Spinal cord (tissue), 10 donors: ENCODE measurements around the gene CCDC88C. TPM values are rescaled to one million over a fixed set of nuclear protein-coding genes. Genes with fewer than 3 reads are reported as not detected.

ENCODE experiments used
- DNase-seq, 6 donors: peaks; one replicate each; pipeline versions ENCODE4 v3.0.0 to v3.0.0-alpha.2; 2013 to 2015; ENCODE audit warnings: low spot score in 6 of 6, low read depth in 4 of 6
- H3K27ac ChIP-seq: one replicate; pipeline ENCODE4 v1.5.1; 2013; ENCODE audit warnings: low read depth, low read length, control low read depth
- H3K27me3 ChIP-seq: one replicate; pipeline ENCODE4 v1.6.1; 2013; ENCODE audit warnings: low read length; ENCODE audit not compliant: control insufficient read depth, insufficient read depth
- H3K36me3 ChIP-seq: one replicate; pipeline ENCODE4 v1.6.1; 2013; ENCODE audit warnings: low read length; ENCODE audit not compliant: control insufficient read depth, insufficient read depth
- H3K4me1 ChIP-seq: one replicate; pipeline ENCODE4 v1.6.1; 2013; ENCODE audit warnings: low read length; ENCODE audit not compliant: control insufficient read depth, insufficient read depth
- H3K4me3 ChIP-seq: one replicate; pipeline ENCODE4 v1.5.1; 2013; ENCODE audit warnings: low read depth, low read length, control low read depth
- H3K9me3 ChIP-seq: one replicate; pipeline ENCODE4 v1.6.1; 2013; ENCODE audit warnings: low read length; ENCODE audit not compliant: control insufficient read depth, insufficient read depth
- WGBS: methylation state at CpG from one replicate; pipeline ENCODE4 v1.1.5; 2013; ENCODE audit warnings: missing lambda C conversion rate; ENCODE audit not compliant: insufficient coverage; 5-methylcytosine and 5-hydroxymethylcytosine counted together
- polyA plus RNA-seq, 2 donors: library from polyadenylated mRNA; unstranded; fragments of 120-200 nt; gene quantifications; one replicate each; pipeline ENCODE4 v1.2.1, GENCODE V29; 2013; ENCODE audit not compliant: insufficient read length in 2 of 2
- total RNA-seq, 2 donors: library from RNA; depleted of rRNA in 1 of 2; stranded (reverse); fragments of 120-200 nt in 1 of 2; fragments of >200 nt in 1 of 2; gene quantifications; one replicate each; pipeline versions ENCODE4 v1.2.3 to v1.2.4, GENCODE V29; 2013 to 2014
- donor health status: healthy.

Gene CCDC88C
- total and polyA plus RNA-seq, 4 donors: 8.8 to 22.6 (median 19.9) TPM

DNA sequence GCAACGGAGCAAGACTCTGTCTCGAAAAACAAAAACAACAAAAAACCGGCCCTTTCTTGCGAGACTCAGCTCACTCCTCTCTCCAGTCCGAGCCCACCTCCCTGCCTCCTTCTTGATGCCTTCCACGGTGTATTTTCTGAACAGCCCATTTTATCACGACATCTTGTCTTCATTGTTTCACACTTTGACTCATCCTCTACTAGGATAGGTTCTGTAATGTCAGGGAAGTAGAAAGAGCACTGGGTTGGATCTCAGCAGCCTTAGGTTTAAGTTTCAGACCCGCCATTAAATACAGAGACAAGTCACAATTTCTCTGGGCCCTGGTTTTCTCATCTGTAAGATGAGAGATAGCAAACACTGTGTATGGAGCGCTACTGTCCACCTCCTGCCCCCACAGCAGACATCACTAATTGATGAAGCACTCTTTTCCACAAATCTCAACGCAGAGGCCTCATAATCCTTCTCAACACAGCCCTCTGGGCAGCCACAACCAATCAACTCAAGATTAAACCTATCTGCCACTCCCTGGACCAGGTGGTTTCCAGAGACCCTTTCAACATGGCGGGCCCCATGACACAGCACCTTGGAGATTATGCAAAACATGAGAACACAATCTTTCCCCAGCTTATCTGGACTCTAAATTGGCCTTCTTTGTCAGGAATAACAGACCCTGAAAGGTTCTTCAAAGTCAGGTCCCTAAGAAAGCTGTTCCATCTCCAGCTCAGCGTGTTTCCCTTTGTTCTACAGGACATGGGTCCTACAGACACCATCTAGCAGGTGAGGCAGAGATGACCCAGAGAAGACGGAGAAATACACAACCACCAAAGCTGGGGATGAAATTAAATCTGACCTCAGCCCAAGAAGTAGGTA, 35.6 kb downstream of the CCDC88C start:
- DNase-seq: no peak
- 96% methylated on average over 10 of the region's 13 CpGs for WGBS
- Histone ChIP-seq H3K9me3 (no peaks in the 10 kb centered on the region), H3K36me3 (no peaks in the 10 kb centered on the region), H3K27ac (no peak overlapping the region), H3K4me1 (peaks cover 53% of the 10 kb centered on the region), H3K4me3 (no peak overlapping the region), H3K27me3 (no peaks in the 10 kb centered on the region)

- Histone ChIP-seq H3K4me1 (peaks cover 58% of the 10 kb centered on the region), H3K27ac (peak overlapping the region; percentile 61), H3K36me3 (no peaks in the 10 kb centered on the region), H3K27me3 (no peaks in the 10 kb centered on the region), H3K4me3 (no peak overlapping the region), H3K9me3 (no peaks in the 10 kb centered on the region)
- DNase-seq: peak in 4 of 6 donors; percentile 69 to 94 (median 85)
- 11% methylated on average over 3 of the region's 11 CpGs for WGBS
These were observed 36.8 kb downstream of the CCDC88C start for GRCh38 chr14:91380610-91381371.

DNA sequence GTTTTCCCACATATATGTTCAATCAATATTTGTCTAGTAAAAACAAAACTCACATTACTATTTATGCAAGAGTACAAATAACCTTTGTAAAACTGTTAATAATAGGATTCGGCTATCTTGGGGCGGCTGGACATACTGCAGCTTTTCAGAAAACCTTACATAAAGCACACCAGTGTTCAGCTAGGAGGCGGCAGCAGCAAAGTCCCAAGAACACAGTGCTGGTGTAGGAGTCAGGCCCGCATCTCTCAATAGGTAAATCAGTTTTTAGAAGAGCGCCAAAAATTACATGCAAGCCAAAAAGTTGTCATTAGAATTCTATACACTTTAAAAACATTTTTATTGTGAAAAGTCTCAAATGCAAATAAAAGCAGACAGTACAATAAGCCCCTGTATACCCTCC, 37.5 kb downstream of the CCDC88C start:
- Histone ChIP-seq H3K27me3 (no peaks in the 10 kb centered on the region), H3K4me1 (peaks cover 64% of the 10 kb centered on the region), H3K9me3 (no peaks in the 10 kb centered on the region), H3K27ac (peak overlapping the region; percentile 61), H3K4me3 (no peak overlapping the region), H3K36me3 (no peaks in the 10 kb centered on the region)
- no CpG with 5 or more reads among the region's 5 CpGs for WGBS
- peak in 2 of 6 donors; percentile 53 to 62 for DNase-seq

DNA sequence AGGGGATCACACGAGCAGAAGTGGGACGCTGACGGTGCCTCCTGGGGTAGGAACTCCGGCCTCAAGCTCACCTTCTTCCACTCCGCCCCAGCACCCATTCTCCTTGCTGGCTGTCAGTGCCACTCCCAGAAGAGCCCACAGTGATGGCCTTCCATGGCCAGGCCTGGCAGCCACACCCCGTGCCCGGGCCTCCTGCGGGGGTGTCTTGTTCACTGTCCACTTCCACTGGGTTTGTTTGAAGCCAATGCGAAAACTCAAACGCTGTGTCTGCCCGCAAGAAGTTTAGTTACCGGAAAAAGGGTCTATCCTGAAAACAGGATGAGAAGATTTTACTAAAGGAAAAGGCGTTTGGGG, 38.1 kb downstream of the CCDC88C start:
- WGBS: 83% methylated on average over 13 of the region's 13 CpGs
- Histone ChIP-seq H3K27ac (peak overlapping the region; percentile 61), H3K4me1 (peaks cover 69% of the 10 kb centered on the region), H3K36me3 (no peaks in the 10 kb centered on the region), H3K27me3 (no peaks in the 10 kb centered on the region), H3K4me3 (no peak overlapping the region), H3K9me3 (no peaks in the 10 kb centered on the region)
- DNase-seq: no peak

DNA sequence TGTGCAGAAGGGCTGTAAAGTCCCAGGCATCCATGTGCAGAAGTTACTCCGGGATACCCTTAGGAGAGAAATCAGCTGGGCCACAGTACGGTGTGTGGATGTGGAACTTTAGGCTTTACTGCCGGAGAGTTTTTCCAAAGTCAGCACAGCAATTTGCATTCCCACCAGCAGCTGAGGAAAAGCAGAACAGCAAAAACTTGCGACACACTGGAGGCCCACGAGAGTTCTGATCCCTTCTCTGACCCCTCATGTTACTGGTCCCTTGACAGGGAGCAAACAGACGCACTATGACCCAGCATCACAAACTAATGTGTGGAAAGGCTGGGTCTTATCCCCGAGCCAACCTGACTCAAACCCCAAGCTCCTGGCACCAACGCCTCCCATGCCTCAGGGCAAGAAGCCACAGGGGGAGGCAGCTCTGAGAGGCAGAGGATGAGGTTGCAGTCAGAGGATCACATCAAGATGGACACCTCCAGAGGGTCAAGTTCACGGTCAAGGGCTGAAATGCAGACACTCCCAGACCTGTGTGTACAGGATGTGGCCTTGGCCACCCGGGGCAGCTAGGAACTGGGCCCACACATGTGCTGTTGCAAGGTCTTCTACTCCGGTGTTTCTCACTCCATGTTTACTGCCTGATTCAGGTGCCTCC, 38.6 kb downstream of the CCDC88C start:
- H3K4me1 ChIP-seq: peaks cover 72% of the 10 kb centered on the region
- H3K27me3 ChIP-seq: no peaks in the 10 kb centered on the region
- H3K36me3 ChIP-seq: no peaks in the 10 kb centered on the region
- H3K27ac ChIP-seq: peak overlapping the region; percentile 61
- H3K4me3 ChIP-seq: no peak overlapping the region
- no peaks in the 10 kb centered on the region for H3K9me3 ChIP-seq
- DNase-seq: no peak
- 64% methylated on average over 9 of the region's 11 CpGs for whole genome bisulfite sequencing

DNA sequence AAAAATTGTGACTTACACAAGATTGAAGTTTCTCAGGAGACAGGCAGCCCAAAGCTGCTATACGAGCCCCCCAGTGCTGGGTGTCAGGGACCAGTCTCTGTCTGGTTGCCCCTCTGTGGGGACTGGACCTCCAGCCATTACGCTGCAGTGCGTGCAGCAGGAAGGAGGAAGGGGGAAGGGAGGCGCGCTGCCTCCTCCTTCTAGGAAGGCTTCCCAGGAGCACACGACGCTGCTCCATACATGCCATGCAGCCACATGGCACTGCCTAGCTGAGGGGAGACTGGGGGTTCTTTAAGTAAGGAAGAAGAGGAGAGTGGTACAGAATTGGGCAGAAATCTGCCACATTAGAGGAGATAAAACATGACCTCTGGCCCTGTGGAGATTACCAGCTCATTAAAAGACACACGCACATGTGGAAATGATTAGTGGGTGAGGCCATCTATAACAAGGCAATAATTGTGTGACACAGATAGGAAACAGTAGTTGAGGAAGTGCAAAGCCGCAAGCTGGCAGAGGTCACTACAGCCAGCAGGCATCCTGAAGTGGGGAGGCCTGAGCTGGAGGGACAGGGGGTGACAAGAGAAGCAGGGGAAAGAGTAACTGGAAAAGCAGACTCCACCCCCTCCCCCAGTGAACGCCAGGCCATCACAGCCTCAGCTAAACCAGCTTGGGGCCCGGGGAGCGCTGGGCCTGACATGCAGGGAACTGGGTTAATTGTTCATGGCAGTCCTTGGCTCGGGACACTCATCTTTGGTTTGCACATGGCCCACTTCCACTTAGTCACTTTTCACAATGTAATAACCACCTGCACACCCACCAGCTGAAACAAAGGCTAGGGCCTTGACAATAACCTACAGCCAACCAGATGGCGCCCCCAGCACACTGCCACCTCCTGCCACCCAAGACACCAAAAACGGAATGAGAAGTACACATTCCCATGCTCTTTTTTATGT, 39.6 kb downstream of the CCDC88C start:
- Histone ChIP-seq H3K27ac (peak overlapping the region; percentile 25), H3K4me3 (no peak overlapping the region), H3K27me3 (no peaks in the 10 kb centered on the region), H3K4me1 (peaks cover 80% of the 10 kb centered on the region), H3K36me3 (no peaks in the 10 kb centered on the region), H3K9me3 (no peaks in the 10 kb centered on the region)
- 56% methylated on average over 10 of the region's 15 CpGs for WGBS
- peak in 1 of 6 donors; percentile 54 for DNase-seq

- H3K27me3 ChIP-seq: no peaks in the 10 kb centered on the region
- H3K27ac ChIP-seq: no peak overlapping the region
- DNase-seq: peak in 1 of 6 donors; percentile 77
- H3K9me3 ChIP-seq: no peaks in the 10 kb centered on the region
- H3K4me1 ChIP-seq: peaks cover 89% of the 10 kb centered on the region
- peaks cover 2% of the 10 kb centered on the region for H3K36me3 ChIP-seq
- no peak overlapping the region for H3K4me3 ChIP-seq
- 74% methylated on average over 24 of the region's 28 CpGs for WGBS
These were observed 40.8 kb downstream of the CCDC88C start for GRCh38 chr14:91376547-91377477.

GRCh38 chr14:91375720-91376452, 41.7 kb downstream of the CCDC88C start:
- DNase-seq: no peak
- Histone ChIP-seq H3K9me3 (no peaks in the 10 kb centered on the region), H3K4me3 (no peak overlapping the region), H3K36me3 (peaks cover 3% of the 10 kb centered on the region), H3K27ac (no peak overlapping the region), H3K4me1 (peaks cover 92% of the 10 kb centered on the region), H3K27me3 (no peaks in the 10 kb centered on the region)
- WGBS: 79% methylated on average over 25 of the region's 25 CpGs
